H1 (cell line): ENCODE results near the gene RPP25L. TPM values are rescaled to one million over a fixed set of nuclear protein-coding genes. Genes with fewer than 3 reads are reported as not detected.

Experiments used
- CTCF ChIA-PET: fragments of 300-600 bp; sonication (Branson Sonifier 250); formaldehyde crosslinking; loops from one replicate; lab custom pipeline; 2021; ENCODE audit not compliant: partially characterized antibody; lab: Charles Lee
- POLR2A ChIA-PET: fragments of 300-600 bp; sonication (Branson Sonifier 250); formaldehyde crosslinking; loops from one replicate; lab custom pipeline; 2021; ENCODE audit warnings: inconsistent platforms; ENCODE audit not compliant: partially characterized antibody; lab: Charles Lee
- DNase-seq, 2 experiments: peaks; one replicate each; pipeline versions ENCODE4 v3.0.0 to v3.0.0-alpha.2; 2010 to 2022; ENCODE audit warnings: low spot score in 2 of 2, low read depth in 1 of 2, mixed read lengths in 1 of 2
- FAIRE-seq: peaks from 2 replicates; lab custom pipeline; 2011; peaks lifted over from hg19 to GRCh38; lab: Jason Lieb, UNC
- H2AFZ ChIP-seq: 2 replicates; pipeline ENCODE4 v1.8.1; 2012; ENCODE audit warnings: low read length, inconsistent platforms
- H2AK5ac ChIP-seq: 2 replicates; pipeline ENCODE4 v1.6.1; 2013; ENCODE audit warnings: low read depth, low read length
- H2BK120ac ChIP-seq: replicated peaks from 2 replicates; pipeline ENCODE3; 2013; ENCODE audit warnings: low read depth, low read length, inconsistent platforms
- H2BK12ac ChIP-seq: 2 replicates; pipeline ENCODE4 v1.6.1; 2013; ENCODE audit warnings: low read depth, low read length
- H2BK15ac ChIP-seq: 2 replicates; pipeline ENCODE4 v1.6.1; 2013; ENCODE audit warnings: low read length
- H2BK20ac ChIP-seq: 2 replicates; pipeline ENCODE4 v1.6.1; 2013; ENCODE audit warnings: low read length
- H2BK5ac ChIP-seq: 2 replicates; pipeline ENCODE4 v1.6.1; 2013; ENCODE audit warnings: low read depth, low read length
- H3K14ac ChIP-seq: 2 replicates; pipeline ENCODE4 v1.6.1; 2013; ENCODE audit warnings: inconsistent platforms; ENCODE audit not compliant: insufficient read length
- H3K18ac ChIP-seq: 2 replicates; pipeline ENCODE4 v1.6.1; 2013; ENCODE audit warnings: low read length; ENCODE audit errors: extremely low read depth
- H3K23ac ChIP-seq: 2 replicates; pipeline ENCODE4 v1.6.1; 2013; ENCODE audit warnings: inconsistent platforms; ENCODE audit not compliant: insufficient read length
- H3K23me2 ChIP-seq: 2 replicates; pipeline ENCODE4 v1.6.1; 2013; ENCODE audit warnings: low read depth, low read length
- H3K27ac ChIP-seq: 2 replicates; pipeline ENCODE4 v1.6.1; 2011; ENCODE audit warnings: low read depth, low read length, inconsistent platforms
- H3K27me3 ChIP-seq, 4 experiments: replicated peaks in 1 of 4; 1 replicate in 1 of 4; 2 replicates in 3 of 4; pipeline versions ENCODE4 v1.6.1 to v1.8.1; 2011 to 2013; ENCODE audit warnings: low read length in 3 of 4, mild to moderate bottlenecking in 3 of 4, inconsistent platforms in 2 of 4, mixed read lengths in 2 of 4, moderate library complexity in 1 of 4; ENCODE audit not compliant: control insufficient read depth in 3 of 4, insufficient read depth in 3 of 4; ENCODE audit errors: extremely low read depth in 1 of 4
- H3K36me3 ChIP-seq, 4 experiments: 2 replicates each; pipeline versions ENCODE4 v1.6.1 to v1.8.1; 2011 to 2013; ENCODE audit warnings: mild to moderate bottlenecking in 4 of 4, low read length in 3 of 4, moderate library complexity in 2 of 4, control low read depth in 1 of 4, inconsistent platforms in 1 of 4; ENCODE audit not compliant: insufficient read depth in 4 of 4, control insufficient read depth in 2 of 4
- H3K4ac ChIP-seq: replicated peaks from 2 replicates; pipeline ENCODE3; 2013; ENCODE audit warnings: low read length, low read depth, mixed read lengths, inconsistent platforms; ENCODE audit not compliant: insufficient read length
- H3K4me1 ChIP-seq, 4 experiments: replicated peaks in 1 of 4; 1 replicate in 1 of 4; 2 replicates in 3 of 4; pipeline versions ENCODE4 v1.6.1 to v1.8.1; 2011 to 2013; ENCODE audit warnings: low read length in 3 of 4, inconsistent platforms in 2 of 4, mixed read lengths in 1 of 4; ENCODE audit not compliant: insufficient read depth in 4 of 4, control insufficient read depth in 3 of 4
- H3K4me2 ChIP-seq, 2 experiments: 2 replicates each; pipeline versions ENCODE4 v1.6.1 to v1.8.1; 2011 to 2013; ENCODE audit warnings: low read depth in 2 of 2, low read length in 2 of 2, control low read depth in 1 of 2, inconsistent platforms in 1 of 2, mild to moderate bottlenecking in 1 of 2; ENCODE audit not compliant: insufficient read depth in 1 of 2
- H3K4me3 ChIP-seq, 4 experiments: fragments of 200-600, 300-600 bp in 1 of 4; sonication (generic), shearing (Covaris generic), sonication (Bioruptor Twin) in 1 of 4; 2 replicates each; pipeline versions ENCODE4 v1.5.1 to v1.8.1; 2011 to 2016; ENCODE audit warnings: low read length in 4 of 4, low read depth in 3 of 4, control low read depth in 2 of 4, inconsistent platforms in 2 of 4, mild to moderate bottlenecking in 2 of 4, mixed read lengths in 1 of 4, moderate library complexity in 1 of 4; ENCODE audit not compliant: insufficient read depth in 2 of 4; ENCODE audit errors: extremely low read depth in 1 of 4
- H3K56ac ChIP-seq: replicated peaks from 2 replicates; pipeline ENCODE3; 2013; ENCODE audit warnings: low read depth, mild to moderate bottlenecking, mixed read lengths, low read length, inconsistent platforms; ENCODE audit not compliant: insufficient read length
- H3K79me1 ChIP-seq: 2 replicates; pipeline ENCODE4 v1.6.1; 2013; ENCODE audit warnings: low read depth, low read length, control low read depth
- H3K79me2 ChIP-seq, 2 experiments: 2 replicates each; pipeline versions ENCODE4 v1.6.1 to v1.8.1; 2012 to 2013; ENCODE audit warnings: low read length in 2 of 2, mild to moderate bottlenecking in 2 of 2, inconsistent platforms in 1 of 2; ENCODE audit not compliant: insufficient read depth in 2 of 2, control insufficient read depth in 1 of 2
- H3K9ac ChIP-seq, 4 experiments: replicated peaks in 1 of 4; 1 replicate in 1 of 4; 2 replicates in 3 of 4; pipeline versions ENCODE4 v1.6.1 to v1.8.1; 2011 to 2013; ENCODE audit warnings: low read depth in 3 of 4, low read length in 3 of 4, control low read depth in 2 of 4, mild to moderate bottlenecking in 2 of 4, moderate library complexity in 2 of 4, inconsistent platforms in 1 of 4; ENCODE audit errors: extremely low read depth in 1 of 4
- H3K9me3 ChIP-seq, 2 experiments: 2 replicates each; pipeline versions ENCODE4 v1.6.1 to v1.8.1; 2012 to 2013; ENCODE audit warnings: mild to moderate bottlenecking in 2 of 2, moderate library complexity in 2 of 2, control low read depth in 1 of 2, inconsistent platforms in 1 of 2, low read depth in 1 of 2, low read length in 1 of 2, mixed read lengths in 1 of 2; ENCODE audit not compliant: insufficient read depth in 2 of 2
- H4K20me1 ChIP-seq, 2 experiments: replicated peaks in 1 of 2; 2 replicates each; pipeline versions ENCODE3 to v1.8.1; 2011 to 2013; ENCODE audit warnings: inconsistent platforms in 2 of 2, low read length in 2 of 2, mild to moderate bottlenecking in 1 of 2; ENCODE audit not compliant: insufficient read depth in 2 of 2, control insufficient read depth in 1 of 2
- H4K5ac ChIP-seq: 2 replicates; pipeline ENCODE4 v1.6.1; 2013; ENCODE audit warnings: low read length, low read depth, mixed read lengths, inconsistent platforms; ENCODE audit not compliant: insufficient read length
- H4K8ac ChIP-seq: 2 replicates; pipeline ENCODE4 v1.8.0; 2013; ENCODE audit warnings: mild to moderate bottlenecking, moderate library complexity, low read length, inconsistent platforms; ENCODE audit not compliant: insufficient read depth; ENCODE audit errors: extremely low read depth
- H4K91ac ChIP-seq: replicated peaks from 2 replicates; pipeline ENCODE3; 2013; ENCODE audit warnings: low read length, mixed read lengths, inconsistent platforms; ENCODE audit not compliant: insufficient read length
- ASH2L ChIP-seq: fragments of 200-600, 300-600 bp; sonication (generic); IDR thresholded peaks from one replicate; pipeline ENCODE4 v1.7.1; 2017; ENCODE audit warnings: low read length
- BACH1 ChIP-seq: IDR thresholded peaks from 2 replicates; pipeline ENCODE4 v1.6.1; 2012; ENCODE audit warnings: low read length, improper control_type of control experiment
- BRCA1 ChIP-seq: IDR thresholded peaks from 2 replicates; pipeline ENCODE4 v1.6.1; 2012; ENCODE audit warnings: low read depth, low read length, improper control_type of control experiment
- CBX8 ChIP-seq: fragments of 300-800, 300-1000 bp; sonication (generic); IDR thresholded peaks from 2 replicates; pipeline ENCODE4 v1.7.1; 2016; ENCODE audit warnings: low read depth, low read length, borderline replicate concordance
- POU5F1 ChIP-seq: IDR thresholded peaks from 2 replicates; pipeline ENCODE4 v1.6.1; 2011; ENCODE audit warnings: low read depth, mild to moderate bottlenecking, low read length, moderate library complexity
- RAD21 ChIP-seq, 2 experiments: IDR thresholded peaks in 1 of 2; conservative IDR thresholded peaks in 1 of 2; 2 replicates each; pipeline ENCODE4 v1.6.1; 2011; ENCODE audit warnings: low read depth in 2 of 2, low read length in 2 of 2, improper control_type of control experiment in 1 of 2, inconsistent platforms in 1 of 2, mild to moderate bottlenecking in 1 of 2, moderate library complexity in 1 of 2
- RFX5 ChIP-seq: IDR thresholded peaks from 2 replicates; pipeline ENCODE4 v1.6.1; 2011; ENCODE audit warnings: low read depth, low read length, improper control_type of control experiment, borderline replicate concordance
- SIRT6 ChIP-seq: IDR thresholded peaks from one replicate; pipeline ENCODE4 v1.7.1; 2012; ENCODE audit warnings: low read length, inconsistent platforms
- SP1 ChIP-seq: IDR thresholded peaks from 2 replicates; pipeline ENCODE4 v1.6.1; 2011; ENCODE audit warnings: low read depth, low read length
- SRF ChIP-seq: IDR thresholded peaks from 2 replicates; pipeline ENCODE4 v1.6.1; 2011; ENCODE audit warnings: mild to moderate bottlenecking, low read depth, low read length, moderate library complexity
- WGBS, 2 experiments: shearing (Covaris generic) in 1 of 2; methylation state at CpG; one replicate each; pipeline versions ENCODE4 v1.1.6 to v1.1.7; 2013 to 2015; ENCODE audit warnings: low lambda C conversion rate in 2 of 2, mixed read lengths in 2 of 2, inconsistent platforms in 1 of 2, low coverage in 1 of 2, missing lambda C conversion rate in 1 of 2; ENCODE audit not compliant: insufficient replicate concordance in 2 of 2, insufficient coverage in 1 of 2, insufficient read length in 1 of 2; ENCODE audit errors: extremely low coverage in 1 of 2, missing lambda C conversion rate in 1 of 2; 5-methylcytosine and 5-hydroxymethylcytosine counted together
- polyA plus RNA-seq, 7 experiments: library from polyadenylated mRNA; depleted of rRNA in 3 of 7; stranded (reverse) in 5 of 7; unstranded in 2 of 7; fragments of >200 nt in 5 of 7; fragments of 200-250 nt in 2 of 7; gene quantifications; 1 replicate in 5 of 7; 2 replicates in 1 of 7; 4 replicates in 1 of 7; pipeline versions ENCODE4 v1.2.1 to v1.2.3, GENCODE V29; 2011 to 2013; ENCODE audit warnings: missing spikeins in 2 of 7, mixed read lengths in 2 of 7
- total RNA-seq: library from RNA; stranded (reverse); fragmentation: NEBNext Ultra II Directional; extraction: Animal tissue kit (Norgen Biotek cat#: 25700); gene quantifications from 2 replicates; pipeline ENCODE4 v1.2.1, GENCODE V29; 2021
- TF ChIP-seq, protein P1 (sequence below): IDR thresholded peaks from 2 replicates; pipeline ENCODE4 v1.6.1; 2011; ENCODE audit warnings: low read length, improper control_type of control experiment

Gene RPP25L
- total and polyA plus RNA-seq, 2 of the 8 experiments (the other 6 are each of a cell fraction or from before 2014, with no cell fraction given) = 21.6 to 75.0 TPM

DNA sequence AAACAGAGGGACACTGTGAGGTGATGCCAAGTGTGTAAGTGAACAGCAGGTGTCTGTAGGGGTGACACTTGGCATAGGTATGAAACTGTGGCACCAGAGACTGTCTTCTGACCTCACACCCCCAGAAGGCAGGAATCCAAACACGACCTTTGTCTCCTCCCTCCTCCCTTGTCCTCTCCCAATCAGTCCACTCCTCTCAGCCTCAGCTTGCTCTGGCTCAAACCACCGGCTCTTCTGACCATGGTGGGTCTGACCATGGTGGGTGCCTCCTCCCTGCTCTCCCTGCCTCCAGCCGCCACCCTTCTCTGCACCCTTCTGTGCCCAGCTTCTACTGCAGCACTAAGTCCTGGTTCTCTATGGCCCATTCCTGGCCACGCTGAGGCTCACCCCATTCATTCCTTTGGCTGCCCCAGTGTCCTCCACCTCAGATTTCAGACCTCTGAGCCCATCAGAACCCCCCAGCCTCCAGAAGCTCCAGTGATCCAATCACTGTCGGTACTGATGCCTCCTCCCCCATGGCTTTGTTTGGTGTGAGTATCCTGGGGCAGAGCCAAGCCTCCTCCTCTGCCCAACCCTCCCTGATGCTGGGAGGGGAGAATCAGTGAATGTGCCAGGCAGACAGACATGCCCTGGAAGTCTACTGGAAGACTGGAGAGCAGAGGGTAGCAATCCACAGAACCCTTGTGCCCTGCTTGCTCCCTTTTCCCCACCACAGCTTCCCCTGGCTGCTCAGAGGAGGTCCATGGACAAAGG lies 18.7 kb upstream of the RPP25L start:
- Histone ChIP-seq H4K20me1 (peaks cover 0 to 9% of the 10 kb centered on the region in 2 experiments), H2AK5ac (no peak overlapping the region; the same call in 1 of the 2 replicates), H2AFZ (no peak overlapping the region), H3K23ac (no peak overlapping the region), H3K9me3 (no peaks in the 10 kb centered on the region), H3K23me2 (peaks cover 9% of the 10 kb centered on the region), H4K5ac (no peak overlapping the region), H2BK5ac (no peak overlapping the region), H2BK15ac (no peak overlapping the region), H3K9ac (no peak overlapping the region), H2BK12ac (no peak overlapping the region), H3K4me2 (no peak overlapping the region), H3K4ac (no peak overlapping the region), H3K4me3 (no peak overlapping the region), H2BK120ac (no peak overlapping the region), H3K27ac (no peak overlapping the region), H4K91ac (no peak overlapping the region), H3K14ac (no peak overlapping the region), H3K79me2 (no peaks in the 10 kb centered on the region), H3K36me3 (peaks cover 0 to 6% (median 2%) of the 10 kb centered on the region in 4 experiments; a peak in 3 of 8 replicates), H3K4me1 (peaks cover 0 to 13% (median 4%) of the 10 kb centered on the region in 4 experiments; a peak in 6 of 7 replicates), H2BK20ac (no peak overlapping the region), H3K27me3 (peaks cover 44 to 58% (median 57%) of the 10 kb centered on the region in 4 experiments), H3K18ac (no peak overlapping the region), H3K79me1 (peaks cover 2% of the 10 kb centered on the region; the same call in 1 of the 2 replicates), H4K8ac (no peak overlapping the region), H3K56ac (no peak overlapping the region)
- DNase-seq (no peak), FAIRE-seq (no peak)
- ChIA-PET CTCF (interaction anchor here (1.0 to 18.5 kb wide), 9 partner anchors 11 to 255 kb away, joined by 3 to 401 read pairs (median 4); partner anchors contain the start of genes DCTN3, GALT and RPP25L), POLR2A (interaction anchor here (1.0 to 11.3 kb wide), 2 partner anchors 14 to 21 kb away, joined by 3 to 127 read pairs; partner anchors contain the start of genes GALT and IL11RA)
- no peak for TF ChIP-seq POU5F1
- TF ChIP-seq, protein P1, sequence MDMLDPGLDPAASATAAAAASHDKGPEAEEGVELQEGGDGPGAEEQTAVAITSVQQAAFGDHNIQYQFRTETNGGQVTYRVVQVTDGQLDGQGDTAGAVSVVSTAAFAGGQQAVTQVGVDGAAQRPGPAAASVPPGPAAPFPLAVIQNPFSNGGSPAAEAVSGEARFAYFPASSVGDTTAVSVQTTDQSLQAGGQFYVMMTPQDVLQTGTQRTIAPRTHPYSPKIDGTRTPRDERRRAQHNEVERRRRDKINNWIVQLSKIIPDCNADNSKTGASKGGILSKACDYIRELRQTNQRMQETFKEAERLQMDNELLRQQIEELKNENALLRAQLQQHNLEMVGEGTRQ = no peak
- TF ChIP-seq SIRT6 = no peak
- no peak for TF ChIP-seq RFX5
- no peak for TF ChIP-seq SRF
- TF ChIP-seq SP1 = no peak
- TF ChIP-seq RAD21 (IDR thresholded peaks at IDR 0.05 in 1 of 2, conservative IDR thresholded peaks at IDR 0.05 in 1 of 2; ENCODE audit: low read depth in 2 of 2, low read length in 2 of 2) = no peak
- TF ChIP-seq BRCA1 = no peak
- no peak for TF ChIP-seq CBX8
- TF ChIP-seq ASH2L = no peak
- TF ChIP-seq BACH1 = no peak
- WGBS, 2 experiments = 64% methylated on average over 5 of the region's 5 CpGs; no CpG with 5 or more reads in 1 of the 2 experiments
